ENCODE data around the gene MCHR2. TPM values are rescaled to one million over a fixed set of nuclear protein-coding genes. Genes with fewer than 3 reads are reported as not detected.

Gene MCHR2
- total RNA-seq, 6 experiments from 2014 or later, result not detected

DNA sequence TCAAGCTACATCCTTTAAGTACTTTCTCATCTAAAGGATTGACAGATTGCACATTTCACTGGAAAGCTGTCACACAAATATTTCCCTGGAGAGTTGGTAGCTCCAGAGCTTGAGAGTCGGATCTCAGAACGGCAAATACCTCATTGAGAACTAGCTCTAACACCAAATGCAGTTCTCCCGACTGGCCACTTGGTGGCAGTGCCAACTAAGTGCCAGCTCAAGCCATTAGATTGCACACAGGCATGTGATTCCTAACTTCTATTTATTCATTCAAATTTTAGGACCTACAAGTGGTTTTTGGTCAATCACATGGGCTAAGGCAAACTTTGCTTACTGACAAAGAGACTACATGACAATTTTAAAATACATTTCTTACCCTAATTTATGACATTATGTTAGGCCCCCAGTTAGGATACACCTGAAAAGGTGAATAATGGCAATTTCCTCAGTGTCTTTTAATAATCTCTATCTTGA, 7.9 kb upstream of the MCHR2 start:
- peaks cover 17% of the 10 kb centered on the region for H3K27me3 Mint-ChIP-seq (ENCODE audit: insufficient read depth)
- H3K4me3 Mint-ChIP-seq, result no peak overlapping the region
- TF ChIP-seq, protein P1, sequence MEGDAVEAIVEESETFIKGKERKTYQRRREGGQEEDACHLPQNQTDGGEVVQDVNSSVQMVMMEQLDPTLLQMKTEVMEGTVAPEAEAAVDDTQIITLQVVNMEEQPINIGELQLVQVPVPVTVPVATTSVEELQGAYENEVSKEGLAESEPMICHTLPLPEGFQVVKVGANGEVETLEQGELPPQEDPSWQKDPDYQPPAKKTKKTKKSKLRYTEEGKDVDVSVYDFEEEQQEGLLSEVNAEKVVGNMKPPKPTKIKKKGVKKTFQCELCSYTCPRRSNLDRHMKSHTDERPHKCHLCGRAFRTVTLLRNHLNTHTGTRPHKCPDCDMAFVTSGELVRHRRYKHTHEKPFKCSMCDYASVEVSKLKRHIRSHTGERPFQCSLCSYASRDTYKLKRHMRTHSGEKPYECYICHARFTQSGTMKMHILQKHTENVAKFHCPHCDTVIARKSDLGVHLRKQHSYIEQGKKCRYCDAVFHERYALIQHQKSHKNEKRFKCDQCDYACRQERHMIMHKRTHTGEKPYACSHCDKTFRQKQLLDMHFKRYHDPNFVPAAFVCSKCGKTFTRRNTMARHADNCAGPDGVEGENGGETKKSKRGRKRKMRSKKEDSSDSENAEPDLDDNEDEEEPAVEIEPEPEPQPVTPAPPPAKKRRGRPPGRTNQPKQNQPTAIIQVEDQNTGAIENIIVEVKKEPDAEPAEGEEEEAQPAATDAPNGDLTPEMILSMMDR (IDR thresholded peaks at IDR 0.05), result peak; percentile 96
- no peaks in the 10 kb centered on the region for H3K9me3 Mint-ChIP-seq
- peaks cover 12% of the 10 kb centered on the region for H3K4me1 Mint-ChIP-seq (ENCODE audit: low read depth)
- H3K36me3 Mint-ChIP-seq (ENCODE audit: low read depth), result no peaks in the 10 kb centered on the region
- H3K27ac Mint-ChIP-seq, result no peak overlapping the region
- DNase-seq, result peak; percentile 65

DNA sequence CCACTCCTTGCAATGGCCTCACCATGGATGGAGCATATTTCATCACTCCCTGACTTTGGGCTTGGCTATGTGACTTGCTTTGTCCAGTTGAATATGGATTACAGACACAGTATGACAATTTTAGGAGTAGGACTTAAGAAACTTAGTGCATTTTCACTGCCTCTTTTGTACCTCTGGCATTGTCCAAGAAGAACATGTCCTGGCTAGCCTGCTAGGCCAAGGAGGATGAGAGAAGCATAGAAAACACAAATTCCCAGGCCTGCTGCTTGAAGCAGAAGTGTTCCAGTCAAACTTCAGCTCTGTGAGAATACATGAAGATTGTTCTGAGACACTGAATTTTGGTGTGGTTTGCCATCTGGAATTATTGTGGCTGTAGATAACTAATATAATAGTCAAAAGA, 3.1 kb upstream of the MCHR2 start:
- H3K27ac Mint-ChIP-seq, result peak overlapping the region; percentile 12; the same call in 1 of the 2 replicates
- peaks cover 35% of the 10 kb centered on the region for H3K4me1 Mint-ChIP-seq (ENCODE audit: low read depth)
- H3K27me3 Mint-ChIP-seq (ENCODE audit: insufficient read depth), result peaks cover 20% of the 10 kb centered on the region; the same call in 1 of the 2 replicates
- DNase-seq, result no peak
- no peaks in the 10 kb centered on the region for H3K36me3 Mint-ChIP-seq (ENCODE audit: low read depth)
- TF ChIP-seq, protein P1 (IDR thresholded peaks at IDR 0.05), result no peak
- H3K9me3 Mint-ChIP-seq, result no peaks in the 10 kb centered on the region
- H3K4me3 Mint-ChIP-seq, result no peak overlapping the region

DNA sequence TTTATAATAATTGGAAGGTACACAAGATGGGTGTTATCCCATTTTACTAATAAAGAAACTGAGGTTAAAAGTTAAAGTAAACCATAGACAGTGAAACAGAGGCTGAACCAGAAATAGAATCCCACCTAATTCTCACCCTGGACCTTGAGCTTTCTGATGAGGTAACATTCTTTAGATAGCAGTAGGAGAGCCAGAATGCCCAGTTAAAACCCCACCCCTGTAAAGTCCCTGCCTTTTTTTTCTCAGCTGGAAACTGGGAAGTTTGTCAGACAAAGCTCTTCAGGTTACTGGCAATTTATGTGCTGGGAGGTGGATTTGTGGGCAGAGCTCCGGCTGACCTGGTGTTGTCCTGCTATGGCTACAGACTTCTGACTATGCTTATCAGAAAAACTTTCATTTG, 1.9 kb upstream of the MCHR2 start:
- Mint-ChIP-seq H3K36me3 (ENCODE audit: low read depth) (no peaks in the 10 kb centered on the region), H3K4me3 (no peak overlapping the region), H3K4me1 (ENCODE audit: low read depth) (peaks cover 35% of the 10 kb centered on the region), H3K9me3 (no peaks in the 10 kb centered on the region), H3K27ac (no peak overlapping the region), H3K27me3 (ENCODE audit: insufficient read depth) (peaks cover 24% of the 10 kb centered on the region; the same call in 1 of the 2 replicates)
- TF ChIP-seq, protein P1 (IDR thresholded peaks at IDR 0.05), result no peak
- DNase-seq, result no peak

DNA sequence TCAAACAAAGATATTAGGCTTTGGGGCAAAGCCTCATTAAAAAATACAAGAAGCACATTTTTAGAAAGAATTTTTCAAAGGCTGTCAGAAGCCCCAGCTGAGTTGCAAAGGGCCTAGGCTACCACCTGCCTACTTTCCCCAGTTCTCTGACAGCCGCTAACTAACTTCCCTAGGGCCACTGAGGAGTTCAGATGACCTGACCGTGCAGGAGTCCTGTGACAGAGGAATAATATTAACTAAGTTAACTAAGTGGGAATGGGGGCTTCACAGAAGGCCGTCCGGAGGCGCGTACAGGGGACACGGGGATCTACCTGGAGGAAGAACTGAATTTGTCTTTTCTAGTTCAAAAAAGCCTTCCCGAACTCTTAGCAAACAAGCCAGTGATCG, 884 bp downstream of the MCHR2 start:
- peak overlapping the region; percentile 88 for H3K4me3 Mint-ChIP-seq
- no peak for DNase-seq
- peaks cover 24% of the 10 kb centered on the region; the same call in 1 of the 2 replicates for H3K27me3 Mint-ChIP-seq (ENCODE audit: insufficient read depth)
- H3K4me1 Mint-ChIP-seq (ENCODE audit: low read depth), result peaks cover 27% of the 10 kb centered on the region
- no peaks in the 10 kb centered on the region for H3K9me3 Mint-ChIP-seq
- TF ChIP-seq, protein P1 (IDR thresholded peaks at IDR 0.05), result no peak
- no peak overlapping the region for H3K27ac Mint-ChIP-seq
- H3K36me3 Mint-ChIP-seq (ENCODE audit: low read depth), result no peaks in the 10 kb centered on the region

DNA sequence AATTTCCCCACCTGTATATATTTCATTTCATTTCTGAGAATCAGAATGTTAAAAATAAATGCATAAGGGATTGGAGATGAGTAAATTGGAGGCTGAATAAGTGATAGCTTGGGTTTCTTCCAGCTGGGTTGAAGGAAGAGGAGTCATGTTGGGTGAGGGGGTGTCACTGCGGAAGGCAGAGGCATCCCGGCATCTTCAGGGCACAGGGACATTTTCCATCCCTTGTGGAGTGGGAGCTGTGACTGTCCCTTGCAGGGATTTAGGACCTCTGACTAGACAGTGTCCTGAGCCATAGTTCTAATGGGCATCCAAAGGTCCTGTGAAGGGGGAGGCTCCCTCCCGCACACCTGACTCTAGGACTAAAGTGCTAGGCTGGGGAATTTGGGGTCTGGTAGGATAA, 2.1 kb downstream of the MCHR2 start:
- H3K9me3 Mint-ChIP-seq, result no peaks in the 10 kb centered on the region
- TF ChIP-seq, protein P1 (IDR thresholded peaks at IDR 0.05), result no peak
- no peak overlapping the region for H3K4me3 Mint-ChIP-seq
- no peak for DNase-seq
- peaks cover 24% of the 10 kb centered on the region; the same call in 1 of the 2 replicates for H3K27me3 Mint-ChIP-seq (ENCODE audit: insufficient read depth)
- no peaks in the 10 kb centered on the region for H3K36me3 Mint-ChIP-seq (ENCODE audit: low read depth)
- no peak overlapping the region for H3K27ac Mint-ChIP-seq
- H3K4me1 Mint-ChIP-seq (ENCODE audit: low read depth), result peaks cover 23% of the 10 kb centered on the region

DNA sequence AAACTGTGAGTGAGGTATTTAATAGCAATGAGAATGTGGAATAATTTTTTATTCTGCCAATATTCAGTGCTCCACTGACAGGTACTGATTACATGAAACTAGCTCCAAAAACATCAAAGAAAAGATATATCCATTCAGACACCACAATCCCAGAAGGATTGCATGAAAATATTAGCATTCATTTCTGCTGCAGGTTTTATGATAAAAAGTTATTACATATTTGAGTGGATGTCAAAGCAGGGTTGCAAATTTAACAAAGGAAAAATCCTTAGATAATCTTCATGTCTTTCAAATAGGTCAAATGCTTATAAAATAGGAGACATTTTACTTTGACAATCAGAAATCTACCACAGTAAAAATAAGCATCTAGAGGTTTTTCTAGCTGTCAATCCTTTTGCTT, 13.3 kb downstream of the MCHR2 start:
- peaks cover 7% of the 10 kb centered on the region for H3K27me3 Mint-ChIP-seq (ENCODE audit: insufficient read depth)
- no peaks in the 10 kb centered on the region for H3K4me1 Mint-ChIP-seq (ENCODE audit: low read depth)
- H3K36me3 Mint-ChIP-seq (ENCODE audit: low read depth), result no peaks in the 10 kb centered on the region
- H3K9me3 Mint-ChIP-seq, result no peaks in the 10 kb centered on the region
- no peak overlapping the region for H3K27ac Mint-ChIP-seq
- no peak for DNase-seq
- TF ChIP-seq, protein P1 (IDR thresholded peaks at IDR 0.05), result no peak
- no peak overlapping the region for H3K4me3 Mint-ChIP-seq
